WTC11 (cell line): Measurements from ENCODE around the gene GLRX2. TPM values are rescaled to one million over a fixed set of nuclear protein-coding genes. Genes with fewer than 3 reads are reported as not detected.

Experiments used
- ATAC-seq: fragments of 200-7000 bp; cut with Tn5 transposase; 2 replicates; pipeline ENCODE4 v1.10.0; 2021; ENCODE audit warnings: mild to moderate bottlenecking, moderate library complexity
- CTCF ChIA-PET: fragments of 300-600 bp; sonication (Branson Sonifier 250); formaldehyde crosslinking; loops from one replicate; lab custom pipeline; 2021; ENCODE audit warnings: antibody characterized with exemption; lab: Charles Lee
- POLR2A ChIA-PET: fragments of 350-600 bp; sonication (Branson Sonifier 250); formaldehyde crosslinking; loops from one replicate; lab custom pipeline; 2021; ENCODE audit warnings: antibody characterized with exemption; lab: Charles Lee
- DNase-seq: peaks from one replicate; pipeline ENCODE4 v3.0.0; 2021; ENCODE audit warnings: low spot score
- H3K27ac Mint-ChIP-seq: 2 replicates; pipeline ENCODE4 v1.8.0; 2021; ENCODE audit warnings: mixed read lengths
- H3K27me3 Mint-ChIP-seq: 2 replicates; pipeline ENCODE4 v1.8.0; 2021; ENCODE audit warnings: low read depth, mild to moderate bottlenecking, moderate library complexity, mixed read lengths
- H3K36me3 Mint-ChIP-seq: 2 replicates; pipeline ENCODE4 v1.8.0; 2021; ENCODE audit warnings: mixed read lengths
- H3K4me1 Mint-ChIP-seq: 2 replicates; pipeline ENCODE4 v1.8.0; 2022; ENCODE audit warnings: mixed read lengths
- H3K4me3 Mint-ChIP-seq: 2 replicates; pipeline ENCODE4 v1.8.0; 2021; ENCODE audit warnings: mild to moderate bottlenecking, moderate library complexity, mixed read lengths
- H3K9me3 Mint-ChIP-seq: 2 replicates; pipeline ENCODE4 v1.8.0; 2021; ENCODE audit warnings: mixed read lengths
- ATF1 ChIP-seq: sonication (generic); formaldehyde crosslinking; IDR thresholded peaks from 2 replicates; pipeline ENCODE4 v1.8.1; 2023; ENCODE audit warnings: mild to moderate bottlenecking, moderate library complexity, missing genetic modification reagents
- E2F1 ChIP-seq: sonication (generic); formaldehyde crosslinking; IDR thresholded peaks from 2 replicates; pipeline ENCODE4 v1.8.0; 2022; ENCODE audit warnings: mild to moderate bottlenecking, missing genetic modification reagents
- EMX1 ChIP-seq: fragments of 250-450 bp; sonication (Bioruptor Pico); IDR thresholded peaks from 2 replicates; pipeline ENCODE4 v1.8.0; 2021; ENCODE audit warnings: mild to moderate bottlenecking
- FOXK1 ChIP-seq: sonication (generic); formaldehyde crosslinking; IDR thresholded peaks from 2 replicates; pipeline ENCODE4 v1.8.0; 2022; ENCODE audit warnings: mild to moderate bottlenecking, moderate library complexity, missing genetic modification reagents
- GTF2I ChIP-seq: fragments of 250-450 bp; sonication (Bioruptor Pico); conservative IDR thresholded peaks from 2 replicates; pipeline ENCODE4 v1.4.0; 2021; ENCODE audit warnings: mild to moderate bottlenecking
- KAT7 ChIP-seq: sonication (generic); formaldehyde crosslinking; IDR thresholded peaks from 2 replicates; pipeline ENCODE4 v1.8.1; 2023; ENCODE audit warnings: missing genetic modification reagents, mild to moderate bottlenecking, borderline replicate concordance
- MLX ChIP-seq: sonication (generic); formaldehyde crosslinking; IDR thresholded peaks from 2 replicates; pipeline ENCODE4 v1.8.1; 2023; ENCODE audit warnings: mild to moderate bottlenecking, missing genetic modification reagents, moderate library complexity
- NFE2L1 ChIP-seq: sonication (generic); formaldehyde crosslinking; IDR thresholded peaks from 2 replicates; pipeline ENCODE4 v1.8.1; 2023; ENCODE audit warnings: missing genetic modification reagents
- NFYB ChIP-seq: sonication (generic); formaldehyde crosslinking; conservative IDR thresholded peaks from 2 replicates; pipeline ENCODE4 v1.8.0; 2022; ENCODE audit warnings: low read depth, missing genetic modification reagents
- NR3C1 ChIP-seq: sonication (generic); formaldehyde crosslinking; conservative IDR thresholded peaks from 2 replicates; pipeline ENCODE4 v1.8.1; 2023; ENCODE audit warnings: low read depth, mild to moderate bottlenecking, missing genetic modification reagents
- PRRX2 ChIP-seq: fragments of 250-450 bp; sonication (Bioruptor Pico); IDR thresholded peaks from 2 replicates; pipeline ENCODE4 v1.8.0; 2021; ENCODE audit warnings: mild to moderate bottlenecking
- SMAD4 ChIP-seq: sonication (generic); formaldehyde crosslinking; IDR thresholded peaks from 2 replicates; pipeline ENCODE4 v1.8.0; 2022; ENCODE audit warnings: mild to moderate bottlenecking, missing genetic modification reagents
- SP1 ChIP-seq: sonication (generic); formaldehyde crosslinking; conservative IDR thresholded peaks from 2 replicates; pipeline ENCODE4 v1.8.1; 2022; ENCODE audit warnings: missing genetic modification reagents
- TCF7 ChIP-seq: sonication (generic); formaldehyde crosslinking; IDR thresholded peaks from 2 replicates; pipeline ENCODE4 v1.8.0; 2022; ENCODE audit warnings: mild to moderate bottlenecking, low read depth, missing genetic modification reagents, moderate library complexity
- TP53 ChIP-seq: sonication (generic); formaldehyde crosslinking; IDR thresholded peaks from 2 replicates; pipeline ENCODE4 v1.8.1; 2023; ENCODE audit warnings: mild to moderate bottlenecking, missing genetic modification reagents
- ZNF317 ChIP-seq: sonication (generic); formaldehyde crosslinking; IDR thresholded peaks from 2 replicates; pipeline ENCODE4 v1.8.1; 2023; ENCODE audit warnings: low read depth, mild to moderate bottlenecking, moderate library complexity, missing genetic modification reagents, borderline replicate concordance
- ZNF671 ChIP-seq: fragments of 250-450 bp; sonication (Bioruptor Pico); IDR thresholded peaks from 2 replicates; pipeline ENCODE4 v1.8.0; 2021; ENCODE audit warnings: mild to moderate bottlenecking
- total RNA-seq: library from RNA; stranded (reverse); gene quantifications from 3 replicates; pipeline ENCODE4 v1.2.3, GENCODE V29; 2021
- TF ChIP-seq, protein P1 (sequence below): sonication (generic); formaldehyde crosslinking; conservative IDR thresholded peaks from 2 replicates; pipeline ENCODE4 v1.8.1; 2023; ENCODE audit warnings: mild to moderate bottlenecking, low read depth, missing genetic modification reagents, moderate library complexity
- TF ChIP-seq, protein P2 (sequence below): sonication (generic); formaldehyde crosslinking; conservative IDR thresholded peaks from 2 replicates; pipeline ENCODE4 v1.8.1; 2022; ENCODE audit warnings: mild to moderate bottlenecking, missing genetic modification reagents
- TF ChIP-seq, protein P3 (sequence below): sonication (generic); formaldehyde crosslinking; IDR thresholded peaks from 2 replicates; pipeline ENCODE4 v1.8.0; 2023; ENCODE audit warnings: missing genetic modification reagents
- TF ChIP-seq, protein P4 (sequence below): sonication (generic); formaldehyde crosslinking; IDR thresholded peaks from 2 replicates; pipeline ENCODE4 v1.8.0; 2023; ENCODE audit warnings: missing genetic modification reagents, mild to moderate bottlenecking, borderline replicate concordance
- TF ChIP-seq, protein P5 (sequence below): fragments of 250-450 bp; sonication (Bioruptor Pico); IDR thresholded peaks from 2 replicates; pipeline ENCODE4 v2.1.2; 2022; ENCODE audit warnings: mild to moderate bottlenecking, moderate library complexity

Gene GLRX2
- total RNA-seq, 1 experiment from 2014 or later, result 8.4 TPM

GRCh38 chr1:193065954-193066353, 39.3 kb downstream of the GLRX2 start:
- Mint-ChIP-seq H3K27ac (peak overlapping the region; percentile 22; the same call in 1 of the 2 replicates), H3K4me1 (peaks cover 23% of the 10 kb centered on the region)
- POLR2A ChIA-PET, result interaction anchor here (0.5 kb wide), 1 partner anchor 14 kb away, joined by 7 read pairs; no protein-coding TSS in a partner anchor

GRCh38 chr1:193062698-193063463, 42.3 kb downstream of the GLRX2 start:
- no peak for ATAC-seq
- H3K4me3 Mint-ChIP-seq, result no peak overlapping the region
- H3K36me3 Mint-ChIP-seq, result peaks cover 5% of the 10 kb centered on the region; the same call in 1 of the 2 replicates
- peaks cover 27% of the 10 kb centered on the region for H3K4me1 Mint-ChIP-seq
- H3K27ac Mint-ChIP-seq, result no peak overlapping the region
- POLR2A ChIA-PET, result no interaction called here
- TF ChIP-seq, protein P1, sequence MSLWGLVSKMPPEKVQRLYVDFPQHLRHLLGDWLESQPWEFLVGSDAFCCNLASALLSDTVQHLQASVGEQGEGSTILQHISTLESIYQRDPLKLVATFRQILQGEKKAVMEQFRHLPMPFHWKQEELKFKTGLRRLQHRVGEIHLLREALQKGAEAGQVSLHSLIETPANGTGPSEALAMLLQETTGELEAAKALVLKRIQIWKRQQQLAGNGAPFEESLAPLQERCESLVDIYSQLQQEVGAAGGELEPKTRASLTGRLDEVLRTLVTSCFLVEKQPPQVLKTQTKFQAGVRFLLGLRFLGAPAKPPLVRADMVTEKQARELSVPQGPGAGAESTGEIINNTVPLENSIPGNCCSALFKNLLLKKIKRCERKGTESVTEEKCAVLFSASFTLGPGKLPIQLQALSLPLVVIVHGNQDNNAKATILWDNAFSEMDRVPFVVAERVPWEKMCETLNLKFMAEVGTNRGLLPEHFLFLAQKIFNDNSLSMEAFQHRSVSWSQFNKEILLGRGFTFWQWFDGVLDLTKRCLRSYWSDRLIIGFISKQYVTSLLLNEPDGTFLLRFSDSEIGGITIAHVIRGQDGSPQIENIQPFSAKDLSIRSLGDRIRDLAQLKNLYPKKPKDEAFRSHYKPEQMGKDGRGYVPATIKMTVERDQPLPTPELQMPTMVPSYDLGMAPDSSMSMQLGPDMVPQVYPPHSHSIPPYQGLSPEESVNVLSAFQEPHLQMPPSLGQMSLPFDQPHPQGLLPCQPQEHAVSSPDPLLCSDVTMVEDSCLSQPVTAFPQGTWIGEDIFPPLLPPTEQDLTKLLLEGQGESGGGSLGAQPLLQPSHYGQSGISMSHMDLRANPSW (CRISPR knock-in tag), result no peak
- TF ChIP-seq, protein P2, sequence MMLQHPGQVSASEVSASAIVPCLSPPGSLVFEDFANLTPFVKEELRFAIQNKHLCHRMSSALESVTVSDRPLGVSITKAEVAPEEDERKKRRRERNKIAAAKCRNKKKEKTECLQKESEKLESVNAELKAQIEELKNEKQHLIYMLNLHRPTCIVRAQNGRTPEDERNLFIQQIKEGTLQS, result no peak
- no peak for TF ChIP-seq ATF1 (CRISPR knock-in tag)
- no peak for TF ChIP-seq FOXK1 (CRISPR knock-in tag)
- TF ChIP-seq TCF7 (CRISPR knock-in tag), result no peak
- TF ChIP-seq ZNF671, result no peak
- TF ChIP-seq KAT7 (CRISPR knock-in tag), result no peak
- no peak for TF ChIP-seq NFYB (CRISPR knock-in tag)
- TF ChIP-seq, protein P3, sequence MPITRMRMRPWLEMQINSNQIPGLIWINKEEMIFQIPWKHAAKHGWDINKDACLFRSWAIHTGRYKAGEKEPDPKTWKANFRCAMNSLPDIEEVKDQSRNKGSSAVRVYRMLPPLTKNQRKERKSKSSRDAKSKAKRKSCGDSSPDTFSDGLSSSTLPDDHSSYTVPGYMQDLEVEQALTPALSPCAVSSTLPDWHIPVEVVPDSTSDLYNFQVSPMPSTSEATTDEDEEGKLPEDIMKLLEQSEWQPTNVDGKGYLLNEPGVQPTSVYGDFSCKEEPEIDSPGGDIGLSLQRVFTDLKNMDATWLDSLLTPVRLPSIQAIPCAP, result no peak
- no peak for TF ChIP-seq TP53 (CRISPR knock-in tag)
- no peak for TF ChIP-seq NR3C1 (CRISPR knock-in tag)
- TF ChIP-seq, protein P4, sequence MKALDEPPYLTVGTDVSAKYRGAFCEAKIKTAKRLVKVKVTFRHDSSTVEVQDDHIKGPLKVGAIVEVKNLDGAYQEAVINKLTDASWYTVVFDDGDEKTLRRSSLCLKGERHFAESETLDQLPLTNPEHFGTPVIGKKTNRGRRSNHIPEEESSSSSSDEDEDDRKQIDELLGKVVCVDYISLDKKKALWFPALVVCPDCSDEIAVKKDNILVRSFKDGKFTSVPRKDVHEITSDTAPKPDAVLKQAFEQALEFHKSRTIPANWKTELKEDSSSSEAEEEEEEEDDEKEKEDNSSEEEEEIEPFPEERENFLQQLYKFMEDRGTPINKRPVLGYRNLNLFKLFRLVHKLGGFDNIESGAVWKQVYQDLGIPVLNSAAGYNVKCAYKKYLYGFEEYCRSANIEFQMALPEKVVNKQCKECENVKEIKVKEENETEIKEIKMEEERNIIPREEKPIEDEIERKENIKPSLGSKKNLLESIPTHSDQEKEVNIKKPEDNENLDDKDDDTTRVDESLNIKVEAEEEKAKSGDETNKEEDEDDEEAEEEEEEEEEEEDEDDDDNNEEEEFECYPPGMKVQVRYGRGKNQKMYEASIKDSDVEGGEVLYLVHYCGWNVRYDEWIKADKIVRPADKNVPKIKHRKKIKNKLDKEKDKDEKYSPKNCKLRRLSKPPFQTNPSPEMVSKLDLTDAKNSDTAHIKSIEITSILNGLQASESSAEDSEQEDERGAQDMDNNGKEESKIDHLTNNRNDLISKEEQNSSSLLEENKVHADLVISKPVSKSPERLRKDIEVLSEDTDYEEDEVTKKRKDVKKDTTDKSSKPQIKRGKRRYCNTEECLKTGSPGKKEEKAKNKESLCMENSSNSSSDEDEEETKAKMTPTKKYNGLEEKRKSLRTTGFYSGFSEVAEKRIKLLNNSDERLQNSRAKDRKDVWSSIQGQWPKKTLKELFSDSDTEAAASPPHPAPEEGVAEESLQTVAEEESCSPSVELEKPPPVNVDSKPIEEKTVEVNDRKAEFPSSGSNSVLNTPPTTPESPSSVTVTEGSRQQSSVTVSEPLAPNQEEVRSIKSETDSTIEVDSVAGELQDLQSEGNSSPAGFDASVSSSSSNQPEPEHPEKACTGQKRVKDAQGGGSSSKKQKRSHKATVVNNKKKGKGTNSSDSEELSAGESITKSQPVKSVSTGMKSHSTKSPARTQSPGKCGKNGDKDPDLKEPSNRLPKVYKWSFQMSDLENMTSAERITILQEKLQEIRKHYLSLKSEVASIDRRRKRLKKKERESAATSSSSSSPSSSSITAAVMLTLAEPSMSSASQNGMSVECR (CRISPR knock-in tag), result no peak
- TF ChIP-seq, all 79 proteins: peak for 0
- no peak for DNase-seq
- Mint-ChIP-seq H3K27me3 (no peaks in the 10 kb centered on the region), H3K9me3 (0 out of 2 replicates have a peak, but pooled peaks cover 3% of the 10 kb centered on the region)
- CTCF ChIA-PET, result no interaction called here

More at GRCh38 chr1:193065954-193066353, 39.3 kb downstream of the GLRX2 start:
- TF ChIP-seq MLX (CRISPR knock-in tag), result no peak
- no peak for TF ChIP-seq E2F1 (CRISPR knock-in tag)
- TF ChIP-seq NFE2L1, result no peak
- TF ChIP-seq ZNF317 (CRISPR knock-in tag), result no peak
- TF ChIP-seq PRRX2 (CRISPR knock-in tag), result no peak
- no peak for TF ChIP-seq ATF1 (CRISPR knock-in tag)
- TF ChIP-seq NFYB (CRISPR knock-in tag), result no peak
- no peak for TF ChIP-seq SMAD4 (CRISPR knock-in tag)
- TF ChIP-seq SP1 (CRISPR knock-in tag), result no peak
- TF ChIP-seq EMX1 (CRISPR knock-in tag), result no peak
- TF ChIP-seq, protein P5, sequence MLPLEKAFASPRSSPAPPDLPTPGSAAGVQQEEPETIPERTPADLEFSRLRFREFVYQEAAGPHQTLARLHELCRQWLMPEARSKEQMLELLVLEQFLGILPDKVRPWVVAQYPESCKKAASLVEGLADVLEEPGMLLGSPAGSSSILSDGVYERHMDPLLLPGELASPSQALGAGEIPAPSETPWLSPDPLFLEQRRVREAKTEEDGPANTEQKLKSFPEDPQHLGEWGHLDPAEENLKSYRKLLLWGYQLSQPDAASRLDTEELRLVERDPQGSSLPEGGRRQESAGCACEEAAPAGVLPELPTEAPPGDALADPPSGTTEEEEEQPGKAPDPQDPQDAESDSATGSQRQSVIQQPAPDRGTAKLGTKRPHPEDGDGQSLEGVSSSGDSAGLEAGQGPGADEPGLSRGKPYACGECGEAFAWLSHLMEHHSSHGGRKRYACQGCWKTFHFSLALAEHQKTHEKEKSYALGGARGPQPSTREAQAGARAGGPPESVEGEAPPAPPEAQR, result no peak
- no peak for TF ChIP-seq GTF2I (CRISPR knock-in tag)
- H3K4me3 Mint-ChIP-seq, result no peak overlapping the region
- DNase-seq (no peak), ATAC-seq (no peak)
- H3K36me3 Mint-ChIP-seq, result peaks cover 5% of the 10 kb centered on the region; the same call in 1 of the 2 replicates
- no peaks in the 10 kb centered on the region for H3K27me3 Mint-ChIP-seq
- CTCF ChIA-PET, result no interaction called here
- 0 out of 2 replicates have a peak, but pooled peaks cover 3% of the 10 kb centered on the region for H3K9me3 Mint-ChIP-seq
